Measurements from ENCODE around the gene PPM1N. TPM values are rescaled to one million over a fixed set of nuclear protein-coding genes. Genes with fewer than 3 reads are reported as not detected.

Gene PPM1N
- total RNA-seq, 1 experiment from 2014 or later = 2.5 TPM

DNA sequence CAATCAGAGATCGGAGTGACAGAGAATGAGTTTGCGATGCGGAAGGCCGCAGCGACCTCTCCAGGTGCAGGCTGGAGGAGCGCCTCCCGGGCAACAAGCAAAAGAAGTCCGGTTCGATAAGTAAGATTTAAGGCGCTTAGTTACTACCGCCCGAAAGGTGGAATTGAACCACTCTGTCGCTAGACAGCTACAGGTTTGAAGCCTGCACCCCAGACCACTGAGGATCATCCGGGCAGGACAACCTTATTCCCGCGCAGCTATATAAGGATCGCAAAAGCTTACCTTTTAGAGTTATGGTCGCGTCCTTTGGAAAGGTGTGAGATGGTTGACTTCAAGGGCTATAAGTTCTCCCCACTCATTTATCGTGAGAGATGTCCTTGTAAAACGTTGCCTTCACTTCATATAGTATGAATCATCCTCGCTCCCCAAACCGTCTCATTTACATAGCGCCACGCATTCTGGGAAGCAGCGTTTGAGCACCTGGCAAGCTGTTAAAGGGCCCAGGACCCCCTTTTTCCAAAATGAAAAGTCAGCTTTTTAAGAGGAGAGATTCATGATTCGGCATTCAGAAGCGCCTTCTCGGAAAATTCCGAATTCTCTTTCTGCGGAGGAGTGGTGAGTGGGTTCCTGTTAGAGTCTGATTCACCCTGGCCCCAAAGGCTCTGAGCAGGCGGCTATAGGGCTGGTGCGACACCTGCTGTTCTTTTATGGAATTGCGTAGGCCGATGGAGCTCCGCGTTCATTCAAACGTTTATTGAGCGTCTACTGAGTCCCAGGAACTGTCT lies 19.6 kb upstream of the PPM1N start:
- Histone ChIP-seq H3K4me1 (ENCODE audit: insufficient read depth, low read length) (no peaks in the 10 kb centered on the region), H3K9me3 (ENCODE audit: low read length) (no peaks in the 10 kb centered on the region), H3K79me2 (ENCODE audit: low read length) (no peaks in the 10 kb centered on the region), H4K20me1 (ENCODE audit: low read length) (no peaks in the 10 kb centered on the region), H3K9me2 (replicated peaks; ENCODE audit: low read length) (no peaks in the 10 kb centered on the region), H3K36me3 (ENCODE audit: low read depth, low read length) (no peaks in the 10 kb centered on the region), H3K9ac (ENCODE audit: low read length) (peak overlapping the region; percentile 83), H3F3A (ENCODE audit: low read length, unreplicated experiment) (no peaks in the 10 kb centered on the region), H3K27me3 (ENCODE audit: low read length) (no peaks in the 10 kb centered on the region), H3K4me3 (ENCODE audit: low read length) (peak overlapping the region; percentile 68), H3K27ac (ENCODE audit: low read length) (peak overlapping the region; percentile 93), H2AFZ (ENCODE audit: low read length) (peak overlapping the region; percentile 79), H3K4me2 (ENCODE audit: low read length) (peak overlapping the region; percentile 82)
- POLR2A ChIA-PET (ENCODE audit: unreplicated experiment) = interaction anchor here (0.6 to 0.7 kb wide), 2 partner anchors 10 to 33 kb away, joined by 4 to 5 read pairs; no protein-coding TSS in a partner anchor
- BruUV-seq (replicated peaks) = TSS peak; percentile 99
- intact Hi-C loops (cut with micrococcal nuclease) = loop anchor here (1.0 to 2.0 kb wide), 3 partner anchors 39 to 74 kb away; partner anchors contain the start of gene PPP1R13L
- CTCF ChIA-PET = interaction anchor here (0.5 to 4.0 kb wide), 12 partner anchors 10 to 419 kb away, joined by 3 to 60 read pairs (median 4); partner anchors contain the start of gene FOSB
- TF ChIP-seq, protein P1, sequence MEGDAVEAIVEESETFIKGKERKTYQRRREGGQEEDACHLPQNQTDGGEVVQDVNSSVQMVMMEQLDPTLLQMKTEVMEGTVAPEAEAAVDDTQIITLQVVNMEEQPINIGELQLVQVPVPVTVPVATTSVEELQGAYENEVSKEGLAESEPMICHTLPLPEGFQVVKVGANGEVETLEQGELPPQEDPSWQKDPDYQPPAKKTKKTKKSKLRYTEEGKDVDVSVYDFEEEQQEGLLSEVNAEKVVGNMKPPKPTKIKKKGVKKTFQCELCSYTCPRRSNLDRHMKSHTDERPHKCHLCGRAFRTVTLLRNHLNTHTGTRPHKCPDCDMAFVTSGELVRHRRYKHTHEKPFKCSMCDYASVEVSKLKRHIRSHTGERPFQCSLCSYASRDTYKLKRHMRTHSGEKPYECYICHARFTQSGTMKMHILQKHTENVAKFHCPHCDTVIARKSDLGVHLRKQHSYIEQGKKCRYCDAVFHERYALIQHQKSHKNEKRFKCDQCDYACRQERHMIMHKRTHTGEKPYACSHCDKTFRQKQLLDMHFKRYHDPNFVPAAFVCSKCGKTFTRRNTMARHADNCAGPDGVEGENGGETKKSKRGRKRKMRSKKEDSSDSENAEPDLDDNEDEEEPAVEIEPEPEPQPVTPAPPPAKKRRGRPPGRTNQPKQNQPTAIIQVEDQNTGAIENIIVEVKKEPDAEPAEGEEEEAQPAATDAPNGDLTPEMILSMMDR (conservative IDR thresholded peaks at IDR 0.05; ENCODE audit: low read depth, low read length) = peak; percentile 84
- TF ChIP-seq EZH2 (IDR thresholded peaks at IDR 0.05; ENCODE audit: low read length, unreplicated experiment) = no peak
- peak; percentile 88 for ATAC-seq
- DNase-seq = peak; percentile 90

DNA sequence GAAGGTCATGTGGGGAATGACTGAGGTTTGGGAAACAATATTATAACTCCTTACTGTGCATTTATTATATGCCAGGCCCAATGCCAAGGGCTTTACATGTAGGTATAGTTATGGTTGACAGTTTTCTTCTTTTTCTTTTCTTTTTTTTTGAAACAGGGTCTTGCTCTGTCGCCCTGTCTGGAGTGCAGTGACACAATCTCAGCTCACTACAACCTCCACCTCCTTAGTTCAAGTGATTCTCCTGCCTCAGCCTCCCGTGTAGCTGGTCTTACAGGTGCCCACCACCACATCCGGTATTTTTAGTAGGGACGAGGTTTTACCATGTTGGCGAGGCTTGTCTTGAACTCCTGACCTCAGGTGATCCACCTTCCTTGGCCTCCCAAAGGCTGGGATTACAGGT lies 15.2 kb upstream of the PPM1N start:
- Histone ChIP-seq H3K79me2 (ENCODE audit: low read length) (no peaks in the 10 kb centered on the region), H3F3A (ENCODE audit: low read length, unreplicated experiment) (no peaks in the 10 kb centered on the region), H3K27me3 (ENCODE audit: low read length) (no peaks in the 10 kb centered on the region), H3K4me3 (ENCODE audit: low read length) (no peak overlapping the region), H3K9me3 (ENCODE audit: low read length) (no peaks in the 10 kb centered on the region), H3K9me2 (replicated peaks; ENCODE audit: low read length) (no peaks in the 10 kb centered on the region), H3K4me1 (ENCODE audit: insufficient read depth, low read length) (peaks cover 4% of the 10 kb centered on the region; the same call in 1 of the 2 replicates), H3K27ac (ENCODE audit: low read length) (no peak overlapping the region), H3K36me3 (ENCODE audit: low read depth, low read length) (no peaks in the 10 kb centered on the region), H3K4me2 (ENCODE audit: low read length) (no peak overlapping the region), H2AFZ (ENCODE audit: low read length) (no peak overlapping the region), H3K9ac (ENCODE audit: low read length) (no peak overlapping the region), H4K20me1 (ENCODE audit: low read length) (no peaks in the 10 kb centered on the region)
- ChIA-PET POLR2A (ENCODE audit: unreplicated experiment) (no interaction called here), CTCF (no interaction called here)
- ATAC-seq = no peak
- no TSS peak for BruUV-seq (replicated peaks)
- DNase-seq = no peak
- intact Hi-C loops (cut with micrococcal nuclease) = no loop called here
- TF ChIP-seq, protein P1 (conservative IDR thresholded peaks at IDR 0.05; ENCODE audit: low read depth, low read length) = no peak
- no peak for TF ChIP-seq EZH2 (IDR thresholded peaks at IDR 0.05; ENCODE audit: low read length, unreplicated experiment)
- TF ChIP-seq EZH2phosphoT487 (IDR thresholded peaks at IDR 0.05; ENCODE audit: borderline replicate concordance, low read length) = no peak

Measured in PC-3 (cell line).